BLaER1 treated with 17β-estradiol and CSF1 and Interleukin-3, amounts not matched to agents 10 nM and 100 nM (cell line): ENCODE measurements around the gene AGBL5.

Source experiments
- H3K27ac ChIP-seq, 11 experiments: shearing (Covaris generic); formaldehyde crosslinking; 2 replicates each; pipeline ENCODE4 v1.8.1; 2022
- H3K27me3 ChIP-seq, 11 experiments: shearing (Covaris generic); formaldehyde crosslinking; 2 replicates each; pipeline ENCODE4 v1.8.1; 2022
- H3K36me3 ChIP-seq, 11 experiments: shearing (Covaris generic); formaldehyde crosslinking; 2 replicates each; pipeline ENCODE4 v1.8.1; 2022
- H3K4me1 ChIP-seq, 10 experiments: shearing (Covaris generic); formaldehyde crosslinking; 2 replicates each; pipeline ENCODE4 v1.8.1; 2022
- H3K4me2 ChIP-seq, 11 experiments: shearing (Covaris generic); formaldehyde crosslinking; 2 replicates each; pipeline ENCODE4 v1.8.1; 2022
- H3K4me3 ChIP-seq, 10 experiments: shearing (Covaris generic); formaldehyde crosslinking; 2 replicates each; pipeline ENCODE4 v1.8.1; 2022
- H3K9ac ChIP-seq, 11 experiments: shearing (Covaris generic); formaldehyde crosslinking; 2 replicates each; pipeline ENCODE4 v1.8.1; 2022
- H3K9me3 ChIP-seq, 11 experiments: shearing (Covaris generic); formaldehyde crosslinking; replicated peaks in 1 of 11; 2 replicates each; pipeline ENCODE4 v1.8.1; 2022
- H4K20me1 ChIP-seq, 11 experiments: shearing (Covaris generic); formaldehyde crosslinking; 2 replicates each; pipeline ENCODE4 v1.8.1; 2022
- Cebpa-rat ChIP-seq, 11 experiments: shearing (Covaris generic); IDR thresholded peaks; 2 replicates each; pipeline ENCODE4 v1.8.1; 2022

AGBL5 gene

DNA sequence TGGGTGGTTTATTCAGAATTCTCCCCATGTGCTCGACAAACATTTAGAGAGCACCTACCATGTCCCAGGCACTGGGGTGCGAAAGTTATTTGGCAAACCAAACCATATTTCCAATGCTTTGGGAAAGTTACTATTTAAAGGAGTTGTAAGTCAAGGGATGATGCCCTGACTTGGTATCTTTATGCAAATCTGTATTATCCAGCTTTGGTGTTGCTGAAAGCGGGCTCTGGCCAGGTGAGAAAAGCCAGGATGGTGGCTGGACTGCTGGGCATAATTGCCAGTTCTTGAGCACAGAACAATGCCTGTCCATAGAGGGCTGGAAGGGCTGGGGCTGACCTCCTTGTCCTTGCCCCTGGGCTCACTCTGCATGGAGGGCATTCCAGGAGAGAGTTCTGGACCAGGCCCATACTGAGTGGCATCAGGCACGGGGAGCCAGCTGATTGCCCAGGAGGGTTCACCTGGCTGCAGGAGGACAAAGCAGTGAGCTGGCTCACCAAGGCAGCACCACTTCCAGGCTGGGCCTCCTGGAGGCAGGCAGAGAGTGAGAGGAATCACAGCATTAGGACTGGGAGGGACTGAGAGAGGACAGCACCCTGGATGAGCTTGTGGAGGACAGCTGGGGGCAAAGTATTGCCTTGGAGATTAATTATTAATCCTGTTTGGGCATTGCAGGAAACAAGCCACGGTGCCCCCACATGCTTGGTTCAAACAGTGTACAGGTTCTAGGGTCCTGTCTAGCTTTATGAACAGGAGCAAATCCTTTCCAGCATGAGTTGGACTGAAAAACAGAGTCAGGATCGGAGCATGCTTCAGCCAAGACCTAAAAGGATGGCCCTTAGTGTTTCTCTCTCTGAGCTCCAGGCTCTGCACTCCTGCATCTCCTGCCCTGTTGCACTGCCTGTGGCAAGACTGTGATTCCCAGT is 42.2 kb downstream of the AGBL5 start:
- Histone ChIP-seq H3K9ac (no peak overlapping the region), H3K36me3 (no peaks in the 10 kb centered on the region), H3K4me2 (no peak overlapping the region), H4K20me1 (no peaks in the 10 kb centered on the region), H3K27ac (no peak overlapping the region), H3K27me3 (no peaks in the 10 kb centered on the region), H3K9me3 (no peaks in the 10 kb centered on the region), H3K4me1 (peaks cover 18 to 43% (median 31%) of the 10 kb centered on the region in 10 experiments), H3K4me3 (no peak overlapping the region)
- TF ChIP-seq Cebpa-rat (IDR thresholded peaks at IDR 0.05) = no peak

DNA sequence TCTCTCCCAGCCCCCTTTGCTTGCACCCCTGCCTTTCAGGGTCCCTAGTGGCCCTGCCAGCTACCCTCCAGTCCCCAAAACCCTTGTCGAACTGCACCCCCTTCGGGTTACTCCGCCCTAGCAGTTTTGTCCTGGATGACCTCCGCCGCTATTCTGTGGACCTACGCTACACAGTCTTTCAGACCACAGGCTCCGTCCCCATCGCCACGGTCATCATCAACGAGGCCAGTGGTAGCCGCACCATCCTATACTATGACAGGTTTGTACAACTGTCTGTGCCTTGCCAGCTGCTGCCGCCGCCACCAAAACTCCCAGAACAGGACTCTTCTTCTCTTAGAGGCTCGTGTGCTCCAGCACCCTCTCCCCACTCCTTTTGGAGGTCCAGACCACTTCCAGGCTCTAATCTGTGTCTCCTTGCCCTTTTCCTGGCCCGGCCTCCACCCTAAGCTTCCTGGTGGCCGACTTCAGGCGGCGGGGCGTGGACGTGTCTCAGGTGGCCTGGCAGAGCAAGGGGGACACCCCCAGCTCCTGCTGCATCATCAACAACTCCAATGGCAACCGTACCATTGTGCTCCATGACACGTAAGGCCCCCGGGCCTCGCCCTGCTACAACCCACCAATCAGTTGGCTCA is 43.0 kb downstream of the AGBL5 start:
- Histone ChIP-seq H3K4me1 (peaks cover 18 to 43% (median 30%) of the 10 kb centered on the region in 10 experiments), H3K4me3 (no peak overlapping the region), H3K9me3 (no peaks in the 10 kb centered on the region), H3K36me3 (no peaks in the 10 kb centered on the region), H3K4me2 (no peak overlapping the region), H3K9ac (no peak overlapping the region), H4K20me1 (no peaks in the 10 kb centered on the region), H3K27ac (no peak overlapping the region), H3K27me3 (no peaks in the 10 kb centered on the region)
- TF ChIP-seq Cebpa-rat (IDR thresholded peaks at IDR 0.05) = no peak

DNA sequence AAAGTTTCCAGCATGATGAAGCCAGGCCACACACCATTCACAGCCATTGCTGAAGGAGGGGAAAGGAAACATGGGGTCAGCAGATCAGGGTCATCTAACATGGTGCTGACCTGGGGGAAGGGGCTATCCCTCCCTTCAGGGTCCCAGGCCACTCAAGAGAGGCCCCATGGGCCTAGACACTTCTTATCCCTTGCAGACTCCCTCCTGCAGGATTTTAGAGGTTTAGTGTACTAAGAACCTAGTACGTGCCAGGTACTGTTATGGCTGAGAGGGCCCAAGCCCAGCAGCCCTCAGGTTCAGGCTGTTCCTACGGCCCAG is 43.9 kb downstream of the AGBL5 start:
- Histone ChIP-seq H3K4me3 (no peak overlapping the region), H3K9me3 (no peaks in the 10 kb centered on the region), H3K27me3 (no peaks in the 10 kb centered on the region), H3K9ac (no peak overlapping the region), H3K27ac (no peak overlapping the region), H3K4me2 (peak overlapping the region in 4 of 11 experiments; percentile 44 to 72 (median 66); a peak in 1 of 22 replicates), H3K4me1 (peaks cover 18 to 34% (median 21%) of the 10 kb centered on the region in 10 experiments), H3K36me3 (no peaks in the 10 kb centered on the region), H4K20me1 (no peaks in the 10 kb centered on the region)
- TF ChIP-seq Cebpa-rat (IDR thresholded peaks at IDR 0.05) = no peak

DNA sequence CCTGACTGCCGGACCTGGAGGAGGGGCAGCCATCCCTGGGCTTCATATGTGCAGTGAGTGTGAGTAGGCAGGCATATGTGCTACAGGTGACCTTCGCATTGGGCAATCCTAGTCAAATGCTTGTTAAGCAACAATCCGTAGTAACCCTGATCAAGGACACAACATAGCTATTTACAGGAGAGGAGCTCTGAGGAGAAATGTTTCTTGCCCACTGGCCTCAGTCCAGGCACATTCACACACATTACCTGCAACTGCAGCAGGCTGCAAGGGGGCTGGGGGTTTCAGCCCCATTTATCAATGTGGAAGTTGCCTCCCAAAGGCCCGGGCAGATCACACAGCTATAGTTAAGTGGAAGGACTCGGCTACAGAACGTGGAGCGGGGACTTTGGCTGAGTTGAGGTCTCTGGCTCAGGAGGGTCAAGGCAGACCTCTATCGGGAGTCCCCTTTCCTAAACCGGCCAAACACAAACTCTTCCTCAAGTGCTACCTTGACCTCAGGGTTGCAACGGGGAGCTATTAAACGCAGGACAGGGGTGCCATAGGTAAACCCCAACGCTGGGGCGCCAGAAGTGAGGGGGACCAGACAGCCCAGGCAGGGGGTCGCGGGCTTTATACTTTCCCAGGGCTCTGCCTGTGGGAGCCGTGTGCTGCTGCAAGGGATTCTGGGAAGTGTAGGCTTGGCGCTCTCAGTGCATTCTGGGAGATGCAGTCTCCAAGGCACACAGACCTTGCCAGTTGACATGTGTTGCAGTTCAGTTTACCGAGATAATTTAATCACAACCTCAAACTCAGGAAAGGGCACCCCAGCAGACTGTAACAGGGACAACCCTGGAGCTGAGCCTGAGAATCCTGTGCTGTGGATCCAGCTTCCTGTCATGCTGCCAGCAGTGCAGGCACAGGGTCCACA is 44.5 kb downstream of the AGBL5 start:
- peak overlapping the region in 2 of 11 experiments; percentile 1 to 3; a peak in 1 of 22 replicates for H3K27ac ChIP-seq
- no peak for TF ChIP-seq Cebpa-rat (IDR thresholded peaks at IDR 0.05)
- H3K27me3 ChIP-seq = no peaks in the 10 kb centered on the region
- H3K9me3 ChIP-seq = no peaks in the 10 kb centered on the region
- H4K20me1 ChIP-seq = no peaks in the 10 kb centered on the region
- H3K4me1 ChIP-seq = peaks cover 16 to 29% (median 19%) of the 10 kb centered on the region in 10 experiments; a peak in 19 of 20 replicates
- H3K4me2 ChIP-seq = peak overlapping the region; percentile 19 to 74 (median 65)
- H3K9ac ChIP-seq = peak overlapping the region in 3 of 11 experiments; percentile 3 to 19 (median 13); a peak in 3 of 22 replicates
- no peaks in the 10 kb centered on the region for H3K36me3 ChIP-seq
- 0 out of 20 replicates have a peak overlapping the region, but pooled peaks of 1 of the 10 experiments have one; percentile 16 for H3K4me3 ChIP-seq

DNA sequence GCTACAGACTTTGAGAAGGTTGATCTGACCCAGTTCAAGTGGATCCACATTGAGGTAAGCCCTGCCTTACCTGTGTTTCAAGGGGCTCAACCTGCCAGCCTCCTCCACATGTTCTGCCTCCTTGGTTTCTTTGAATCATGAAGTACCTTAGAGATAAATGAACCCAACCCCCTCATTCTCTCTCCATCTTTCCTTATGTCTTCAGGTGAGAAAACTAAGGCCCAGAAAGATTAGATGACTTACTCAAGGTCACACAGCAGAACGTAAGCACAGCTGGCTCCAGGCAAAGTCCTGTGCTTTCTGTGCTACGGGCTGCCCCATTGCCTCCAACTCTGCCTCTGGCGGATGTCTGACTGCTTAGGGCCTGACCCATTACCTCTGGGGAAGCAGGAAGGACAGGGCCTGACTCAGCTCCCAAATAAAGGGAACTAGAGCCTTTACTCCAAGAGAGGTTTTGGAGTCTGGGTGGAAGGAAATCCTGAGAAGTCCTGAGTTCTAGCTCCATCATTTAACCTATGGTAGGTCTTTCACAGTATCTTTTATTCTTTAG is 45.4 kb downstream of the AGBL5 start:
- Histone ChIP-seq H3K4me1 (peaks cover 15 to 29% (median 19%) of the 10 kb centered on the region in 10 experiments; a peak in 19 of 20 replicates), H3K9ac (peak overlapping the region in 2 of 11 experiments; percentile 3 to 19; a peak in 3 of 22 replicates), H3K27ac (peak overlapping the region in 2 of 11 experiments; percentile 1 to 3; a peak in 1 of 22 replicates)

DNA sequence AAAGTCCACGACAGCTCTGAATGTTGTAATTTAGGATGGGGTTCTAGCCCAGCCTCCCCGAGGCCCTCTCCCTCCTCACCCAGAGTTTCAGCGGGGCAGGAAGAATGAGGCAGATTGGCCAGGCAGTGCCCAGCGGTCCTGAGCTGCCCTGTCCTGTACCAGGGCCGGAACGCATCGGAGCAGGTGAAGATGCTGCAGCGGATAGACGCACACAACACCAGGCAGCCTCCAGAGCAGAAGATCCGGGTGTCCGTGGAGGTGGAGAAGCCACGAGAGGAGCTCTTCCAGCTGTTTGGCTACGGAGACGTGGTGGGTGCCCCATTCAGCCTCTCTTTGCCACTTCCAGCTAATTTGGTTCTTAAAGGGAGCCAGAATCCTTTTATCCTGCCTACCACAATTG is 45.9 kb downstream of the AGBL5 start:
- Histone ChIP-seq H3K27ac (no peak overlapping the region), H3K4me2 (peak overlapping the region in 3 of 11 experiments; percentile 65 to 74 (median 67); a peak in 6 of 22 replicates), H3K4me3 (no peak overlapping the region), H3K4me1 (peaks cover 15 to 28% (median 19%) of the 10 kb centered on the region in 10 experiments; a peak in 19 of 20 replicates), H4K20me1 (no peaks in the 10 kb centered on the region), H3K9me3 (no peaks in the 10 kb centered on the region), H3K27me3 (no peaks in the 10 kb centered on the region), H3K36me3 (no peaks in the 10 kb centered on the region), H3K9ac (no peak overlapping the region; a peak in 1 of 22 replicates)
- no peak for TF ChIP-seq Cebpa-rat (IDR thresholded peaks at IDR 0.05)

More for the DNA sequence above, 45.4 kb downstream of the AGBL5 start:
- Histone ChIP-seq H3K9me3 (no peaks in the 10 kb centered on the region), H4K20me1 (no peaks in the 10 kb centered on the region), H3K27me3 (no peaks in the 10 kb centered on the region), H3K4me2 (peak overlapping the region in 6 of 11 experiments; percentile 44 to 74 (median 67); a peak in 11 of 22 replicates), H3K36me3 (no peaks in the 10 kb centered on the region), H3K4me3 (no peak overlapping the region)
- TF ChIP-seq Cebpa-rat (IDR thresholded peaks at IDR 0.05) = no peak

DNA sequence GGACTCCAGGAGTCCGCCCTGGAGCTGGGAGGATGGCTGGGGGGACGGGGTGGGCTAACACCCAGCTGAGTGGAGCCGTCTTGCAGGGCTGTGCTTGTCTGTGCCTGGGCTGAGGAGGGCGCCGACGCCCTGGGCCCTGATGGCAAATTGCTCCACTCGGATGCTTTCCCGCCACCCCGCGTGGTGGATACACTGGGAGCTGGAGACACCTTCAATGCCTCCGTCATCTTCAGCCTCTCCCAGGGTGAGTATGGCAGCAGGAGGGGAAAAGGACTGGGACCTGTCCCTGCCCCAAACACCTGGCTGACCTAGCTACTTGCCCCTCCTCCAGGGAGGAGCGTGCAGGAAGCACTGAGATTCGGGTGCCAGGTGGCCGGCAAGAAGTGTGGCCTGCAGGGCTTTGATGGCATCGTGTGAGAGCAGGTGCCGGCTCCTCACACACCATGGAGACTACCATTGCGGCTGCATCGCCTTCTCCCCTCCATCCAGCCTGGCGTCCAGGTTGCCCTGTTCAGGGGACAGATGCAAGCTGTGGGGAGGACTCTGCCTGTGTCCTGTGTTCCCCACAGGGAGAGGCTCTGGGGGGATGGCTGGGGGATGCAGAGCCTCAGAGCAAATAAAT is 48.0 kb downstream of the AGBL5 start:
- Histone ChIP-seq H3K36me3 (no peaks in the 10 kb centered on the region), H3K9ac (peak overlapping the region in 1 of 11 experiments; percentile 19; a peak in 4 of 22 replicates), H4K20me1 (no peaks in the 10 kb centered on the region), H3K27ac (no peak overlapping the region), H3K4me2 (peak overlapping the region in 4 of 11 experiments; percentile 12 to 50 (median 42); a peak in 4 of 22 replicates), H3K27me3 (no peaks in the 10 kb centered on the region), H3K4me1 (peaks cover 15 to 24% (median 19%) of the 10 kb centered on the region in 10 experiments; a peak in 19 of 20 replicates), H3K4me3 (no peak overlapping the region), H3K9me3 (no peaks in the 10 kb centered on the region)
- TF ChIP-seq Cebpa-rat (IDR thresholded peaks at IDR 0.05) = no peak

DNA sequence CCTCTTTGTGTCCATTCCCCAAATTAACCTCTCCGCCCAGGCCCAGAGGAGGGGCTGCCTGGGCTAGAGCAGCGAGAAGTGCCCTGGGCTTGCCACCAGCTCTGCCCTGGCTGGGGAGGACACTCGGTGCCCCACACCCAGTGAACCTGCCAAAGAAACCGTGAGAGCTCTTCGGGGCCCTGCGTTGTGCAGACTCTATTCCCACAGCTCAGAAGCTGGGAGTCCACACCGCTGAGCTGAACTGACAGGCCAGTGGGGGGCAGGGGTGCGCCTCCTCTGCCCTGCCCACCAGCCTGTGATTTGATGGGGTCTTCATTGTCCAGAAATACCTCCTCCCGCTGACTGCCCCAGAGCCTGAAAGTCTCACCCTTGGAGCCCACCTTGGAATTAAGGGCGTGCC is 48.6 kb downstream of the AGBL5 start:
- TF ChIP-seq Cebpa-rat (IDR thresholded peaks at IDR 0.05) = no peak
- H3K36me3 ChIP-seq = no peaks in the 10 kb centered on the region
- H3K4me1 ChIP-seq = peaks cover 16 to 24% (median 19%) of the 10 kb centered on the region in 10 experiments; a peak in 19 of 20 replicates
- H4K20me1 ChIP-seq = no peaks in the 10 kb centered on the region
- no peak overlapping the region for H3K4me3 ChIP-seq
- no peak overlapping the region for H3K4me2 ChIP-seq
- H3K27ac ChIP-seq = no peak overlapping the region
- no peaks in the 10 kb centered on the region for H3K9me3 ChIP-seq
- H3K9ac ChIP-seq = no peak overlapping the region
- H3K27me3 ChIP-seq = no peaks in the 10 kb centered on the region
